HEK293T (cell line): ENCODE measurements around the gene SLC22A16.

Experiments used
- ARNT ChIP-seq: fragments of 450-650 bp; IDR thresholded peaks from 2 replicates; pipeline ENCODE4 v1.6.1; 2017; ENCODE audit warnings: mild to moderate bottlenecking
- BHLHE40 ChIP-seq: fragments of 450-650 bp; IDR thresholded peaks from 2 replicates; pipeline ENCODE4 v1.6.1; 2016; ENCODE audit warnings: mild to moderate bottlenecking, moderate library complexity, borderline replicate concordance
- ELF4 ChIP-seq: fragments of 450-650 bp; IDR thresholded peaks from 2 replicates; pipeline ENCODE4 v1.6.1; 2017; ENCODE audit warnings: antibody characterized with exemption
- FOXM1 ChIP-seq: fragments of 450-650 bp; IDR thresholded peaks from 2 replicates; pipeline ENCODE4 v1.6.1; 2017; ENCODE audit warnings: mild to moderate bottlenecking, borderline replicate concordance
- HDGF ChIP-seq: fragments of 450-650 bp; IDR thresholded peaks from 2 replicates; pipeline ENCODE4 v1.6.1; 2017; ENCODE audit warnings: antibody characterized with exemption, borderline replicate concordance
- L3MBTL2 ChIP-seq: fragments of 450-650 bp; conservative IDR thresholded peaks from 2 replicates; pipeline ENCODE4 v1.6.1; 2016; ENCODE audit warnings: mild to moderate bottlenecking
- SP1 ChIP-seq: fragments of 450-650 bp; IDR thresholded peaks from 2 replicates; pipeline ENCODE4 v1.6.1; 2017

GRCh38 chr6:110428153-110428552, 48.3 kb downstream of the SLC22A16 start:
- TF ChIP-seq FOXM1 (no peak), HDGF (no peak), SP1 (no peak), ARNT (no peak), ELF4 (no peak), BHLHE40 (no peak), L3MBTL2 (no peak)
